ENCODE data around the gene TMEM178A. TPM values are rescaled to one million over a fixed set of nuclear protein-coding genes. Genes with fewer than 3 reads are reported as not detected.

The TMEM178A gene
- polyA plus RNA-seq, 2 of the 4 experiments (the other 2 are of a cell fraction) = 0.13 to 0.87 TPM

- no peak for TF ChIP-seq KDM1A (IDR thresholded peaks at IDR 0.05; ENCODE audit: low read depth)
- TF ChIP-seq NR3C1 (IDR thresholded peaks at IDR 0.05) = no peak
- no peak for TF ChIP-seq SREBF2 (IDR thresholded peaks at IDR 0.05)
- no peak for TF ChIP-seq HMGXB4 (CRISPR knock-in tag; IDR thresholded peaks at IDR 0.05; ENCODE audit: borderline replicate concordance)
Observed at GRCh38 chr2:39623917-39624316, 41.8 kb upstream of the TMEM178A start (continued).

GRCh38 chr2:39625193-39625926, 40.4 kb upstream of the TMEM178A start:
- H3K4me2 ChIP-seq = no peak overlapping the region
- H3K4me1 ChIP-seq = no peaks in the 10 kb centered on the region
- H3K4me3 ChIP-seq = no peak overlapping the region
- no peak overlapping the region for H3K27ac ChIP-seq
- ChIA-PET POLR2A (no interaction called here), CTCF (no interaction called here)
- no peaks in the 10 kb centered on the region for H3K9me3 ChIP-seq
- DNase-seq (ENCODE audit: low read depth in 1 of 2, low spot score in 1 of 2) = no peak
- no peak for ATAC-seq
- TF ChIP-seq CBX8 (IDR thresholded peaks at IDR 0.05) (no peak), PBX3 (IDR thresholded peaks at IDR 0.05) (no peak), CEBPB (IDR thresholded peaks at IDR 0.05) (no peak), FOSL2 (IDR thresholded peaks at IDR 0.05) (no peak), FOSL2 (CRISPR knock-in tag; IDR thresholded peaks at IDR 0.05) (no peak)
- no peak for FAIRE-seq
- 67% methylated on average over 9 of the region's 9 CpGs for WGBS (ENCODE audit: missing lambda C conversion rate)

- Histone ChIP-seq H3K4me1 (no peaks in the 10 kb centered on the region), H3K9me3 (no peaks in the 10 kb centered on the region), H3K27ac (no peak overlapping the region), H3K4me3 (no peak overlapping the region), H3K4me2 (no peak overlapping the region)
- FAIRE-seq = no peak
- DNase-seq (ENCODE audit: low read depth in 1 of 2, low spot score in 1 of 2) = no peak
- no peak for ATAC-seq
- ChIA-PET CTCF (no interaction called here), POLR2A (no interaction called here)
- 74% methylated on average over 5 of the region's 5 CpGs for WGBS (ENCODE audit: missing lambda C conversion rate)
- no peak for TF ChIP-seq EP300 (IDR thresholded peaks at IDR 0.05)
- no peak for TF ChIP-seq ESRRA (IDR thresholded peaks at IDR 0.05; ENCODE audit: borderline replicate concordance, low read length)
- TF ChIP-seq E2F6 (IDR thresholded peaks at IDR 0.05; ENCODE audit: borderline replicate concordance, low read depth) = no peak
- no peak for TF ChIP-seq REST (IDR thresholded peaks at IDR 0.05)
- no peak for TF ChIP-seq HOXA7 (CRISPR knock-in tag; IDR thresholded peaks at IDR 0.05)
- no peak for TF ChIP-seq ATOH8 (CRISPR knock-in tag; IDR thresholded peaks at IDR 0.05; ENCODE audit: low read depth)
- no peak for TF ChIP-seq HMGXB4 (CRISPR knock-in tag; IDR thresholded peaks at IDR 0.05; ENCODE audit: borderline replicate concordance)
- no peak for TF ChIP-seq PHF8 (IDR thresholded peaks at IDR 0.05; ENCODE audit: borderline replicate concordance, low read depth)
- TF ChIP-seq ZNF302 (CRISPR knock-in tag; IDR thresholded peaks at IDR 0.05) = no peak
- no peak for TF ChIP-seq POLR2AphosphoS2 (conservative IDR thresholded peaks at IDR 0.05; ENCODE audit: low read length)
- no peak for TF ChIP-seq HOXB13 (CRISPR knock-in tag; IDR thresholded peaks at IDR 0.05; ENCODE audit: low read depth)
- no peak for TF ChIP-seq ZSCAN20 (CRISPR knock-in tag; IDR thresholded peaks at IDR 0.05)
- TF ChIP-seq BCL3 (IDR thresholded peaks at IDR 0.05) = no peak
- TF ChIP-seq MYC (IDR thresholded peaks at IDR 0.05; ENCODE audit: borderline replicate concordance, low read length) = no peak
- no peak for TF ChIP-seq HDAC2 (IDR thresholded peaks at IDR 0.05)
- no peak for TF ChIP-seq HOXB5 (CRISPR knock-in tag; IDR thresholded peaks at IDR 0.05)
- TF ChIP-seq RFX5 (IDR thresholded peaks at IDR 0.05) = no peak
Observed at GRCh38 chr2:39625927-39626270, 39.8 kb upstream of the TMEM178A start.
